Left renal pelvis (tissue), 4 donors: ENCODE measurements around the gene OGFOD3. TPM values are rescaled to one million over a fixed set of nuclear protein-coding genes. Genes with fewer than 3 reads are reported as not detected.

Source experiments
- DNase-seq, 4 donors: peaks; one replicate each; pipeline ENCODE4 v3.0.0-alpha.2; 2013; ENCODE audit warnings: low read depth in 4 of 4, low spot score in 3 of 4
- polyA plus RNA-seq, 4 donors: library from polyadenylated mRNA; unstranded; fragments of 120-200 nt; gene quantifications; one replicate each; pipeline ENCODE4 v1.2.1, GENCODE V29; 2013; ENCODE audit not compliant: insufficient read length in 4 of 4

Gene OGFOD3
- polyA plus RNA-seq, 4 donors, result 19.7 to 28.4 (median 25.0) TPM

- DNase-seq, result no peak
These were observed 29.5 kb upstream of the OGFOD3 start for GRCh38 chr17:82447876-82448275.

- no peak for DNase-seq
These were observed 28.3 kb upstream of the OGFOD3 start for GRCh38 chr17:82446649-82447048.

- DNase-seq, result no peak
These were observed 27.7 kb upstream of the OGFOD3 start for GRCh38 chr17:82446124-82446523.

GRCh38 chr17:82445542-82445941 is 27.2 kb upstream of the OGFOD3 start:
- DNase-seq, result no peak

- no peak for DNase-seq
These were observed 26.6 kb upstream of the OGFOD3 start for GRCh38 chr17:82444941-82445521.

DNA sequence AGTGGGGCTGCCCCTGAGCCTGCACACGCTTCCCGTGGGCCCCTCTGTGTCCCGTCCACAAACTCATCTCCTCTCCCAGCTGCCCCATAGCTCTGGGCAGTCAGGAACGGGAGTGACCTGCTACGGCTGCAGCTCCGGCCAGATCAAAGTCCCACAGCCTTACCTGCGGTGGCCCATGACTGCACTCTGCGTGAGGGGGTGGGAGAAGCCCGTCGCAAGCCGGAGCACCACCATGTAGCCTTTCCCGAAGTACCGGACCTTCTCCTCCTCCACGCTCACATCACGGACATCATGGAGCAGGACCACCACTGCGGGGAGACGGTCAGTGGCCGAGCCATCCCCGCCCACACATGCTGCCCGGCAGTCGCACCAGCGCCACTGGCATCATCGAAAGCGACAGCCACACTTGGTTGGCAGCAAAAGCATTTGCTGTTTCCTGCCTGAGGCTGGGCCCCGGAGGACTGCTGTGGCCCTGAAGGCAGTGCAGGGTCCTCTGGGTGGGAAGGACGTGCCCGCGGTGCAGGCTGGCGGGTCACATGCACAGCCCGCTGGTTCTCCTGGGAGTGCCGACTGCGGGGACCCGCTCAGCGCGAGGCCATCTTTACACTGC is 26.0 kb upstream of the OGFOD3 start:
- no peak for DNase-seq

GRCh38 chr17:82443465-82444283 is 25.3 kb upstream of the OGFOD3 start:
- no peak for DNase-seq

- DNase-seq, result no peak
These were observed 24.5 kb upstream of the OGFOD3 start for GRCh38 chr17:82442643-82443464.

DNA sequence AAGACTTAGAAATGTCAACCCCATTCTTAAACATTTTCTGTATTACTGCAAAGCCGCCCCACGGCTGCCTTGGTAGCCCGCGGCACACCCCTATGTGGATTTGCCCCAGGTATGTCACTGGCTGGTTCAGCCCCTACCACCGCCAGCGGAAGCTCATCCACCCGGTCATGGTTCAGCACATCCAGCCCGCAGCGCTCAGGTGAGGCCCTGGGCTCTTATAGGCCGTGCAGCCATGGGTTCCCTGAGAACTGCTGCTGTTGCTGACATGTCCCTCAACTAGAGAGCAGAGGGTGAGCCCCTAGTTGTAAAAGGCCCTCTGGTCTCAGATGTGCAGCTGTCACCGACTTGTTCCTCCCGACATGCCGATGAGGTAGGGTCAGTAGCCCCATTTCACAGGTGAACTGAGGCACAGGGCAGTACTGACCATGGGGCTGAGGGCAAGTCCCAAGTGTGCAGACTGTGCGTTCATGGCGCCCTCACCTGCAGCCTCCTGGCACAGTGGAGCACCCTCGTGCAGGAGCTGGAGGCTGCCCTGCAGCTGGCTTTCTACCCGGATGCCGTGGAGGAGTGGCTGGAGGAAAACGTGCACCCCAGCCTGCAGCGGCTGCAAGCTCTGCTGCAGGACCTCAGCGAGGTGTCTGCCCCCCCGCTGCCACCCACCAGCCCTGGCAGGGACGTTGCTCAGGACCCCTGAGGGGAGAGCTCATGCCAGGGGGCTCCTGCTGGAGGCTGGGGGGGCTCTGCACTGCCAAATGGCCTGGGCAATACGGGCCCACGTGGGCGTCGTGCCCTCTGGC is 23.5 kb upstream of the OGFOD3 start:
- no peak for DNase-seq

GRCh38 chr17:82440991-82441627 is 22.7 kb upstream of the OGFOD3 start:
- DNase-seq, result no peak

DNA sequence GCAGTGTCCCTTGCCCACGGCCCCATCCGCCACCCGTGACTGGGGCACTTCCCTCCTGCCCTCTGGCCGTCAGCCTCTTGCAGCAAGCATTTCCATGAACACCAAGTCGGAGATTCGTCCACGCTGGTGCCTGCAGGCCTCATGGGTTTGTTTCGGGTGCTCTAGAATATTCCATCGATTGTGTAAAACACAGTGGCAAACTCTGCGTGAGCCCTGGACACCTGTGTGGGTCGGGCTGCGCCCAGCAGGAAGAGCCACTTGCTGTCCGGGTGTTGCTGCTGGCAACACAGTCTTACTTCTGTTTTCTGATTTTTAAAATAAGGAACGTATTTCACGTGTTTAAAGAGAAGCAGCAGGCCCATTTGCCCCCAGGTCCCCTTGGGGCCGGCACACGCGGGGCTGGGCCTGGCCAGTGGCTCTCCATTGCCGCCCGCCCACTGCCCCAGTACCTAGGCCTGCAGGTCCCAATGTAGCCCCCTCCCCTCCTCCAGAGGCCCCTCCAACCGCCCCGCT is 22.1 kb upstream of the OGFOD3 start:
- DNase-seq, result no peak

DNA sequence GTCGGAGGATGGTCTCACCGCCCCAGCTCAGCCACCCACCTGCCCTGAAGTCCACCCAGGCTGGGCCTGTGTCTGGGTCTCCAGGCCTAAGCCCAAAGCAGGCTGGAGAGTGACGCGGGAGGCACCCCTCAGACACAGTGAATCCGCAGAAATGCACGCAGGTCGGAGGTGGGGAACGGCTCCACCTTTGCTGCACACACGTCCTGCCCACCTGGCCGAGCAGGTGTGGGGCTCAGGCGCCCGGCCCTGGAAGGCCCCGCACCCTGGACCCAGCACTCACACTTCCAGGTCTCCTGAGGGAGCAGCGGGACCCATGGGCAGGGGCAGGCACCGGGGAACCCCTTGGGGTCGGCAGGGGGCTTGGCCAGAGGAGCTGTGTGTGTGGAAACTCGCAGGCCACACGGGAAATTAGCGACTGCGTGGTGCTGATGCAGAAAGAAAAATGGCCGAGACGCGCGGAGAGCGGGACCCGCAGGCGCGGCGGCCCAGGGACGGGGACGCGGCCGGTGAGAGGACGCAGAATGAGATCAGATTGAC is 21.5 kb upstream of the OGFOD3 start:
- no peak for DNase-seq

DNA sequence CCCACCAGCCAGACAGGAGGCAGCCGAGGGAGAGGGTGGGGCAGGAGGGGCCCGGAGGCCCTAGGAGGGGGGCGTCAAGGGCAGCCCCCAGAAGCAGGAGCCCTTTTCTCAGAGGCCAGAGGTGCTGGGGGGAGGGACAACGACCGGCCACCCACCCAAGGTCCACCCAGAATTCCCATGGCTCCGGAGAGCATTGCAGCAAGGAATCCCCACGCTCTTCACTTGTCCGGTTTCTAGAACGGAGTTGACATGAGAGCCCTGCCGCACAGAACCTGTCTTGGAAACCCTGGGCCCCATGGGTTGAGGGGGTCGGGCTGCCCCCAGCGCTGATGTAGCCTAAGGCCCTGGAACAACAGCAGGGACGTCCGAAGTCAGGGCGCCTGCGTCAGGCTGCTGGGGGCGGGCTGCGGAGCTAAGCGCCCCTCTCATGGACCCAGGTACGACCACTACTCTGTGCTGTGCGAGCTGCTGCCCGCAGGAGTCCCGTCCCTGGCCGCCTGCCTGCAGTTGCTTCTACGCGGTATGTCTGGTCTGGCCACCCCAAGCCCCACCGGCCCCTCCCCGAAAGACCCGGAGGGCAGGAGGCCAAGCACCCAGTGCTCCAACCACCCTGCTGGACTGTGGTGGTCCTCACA is 20.9 kb upstream of the OGFOD3 start:
- DNase-seq, result no peak

- DNase-seq, result no peak
These were observed 20.2 kb upstream of the OGFOD3 start for GRCh38 chr17:82438401-82439193.

DNA sequence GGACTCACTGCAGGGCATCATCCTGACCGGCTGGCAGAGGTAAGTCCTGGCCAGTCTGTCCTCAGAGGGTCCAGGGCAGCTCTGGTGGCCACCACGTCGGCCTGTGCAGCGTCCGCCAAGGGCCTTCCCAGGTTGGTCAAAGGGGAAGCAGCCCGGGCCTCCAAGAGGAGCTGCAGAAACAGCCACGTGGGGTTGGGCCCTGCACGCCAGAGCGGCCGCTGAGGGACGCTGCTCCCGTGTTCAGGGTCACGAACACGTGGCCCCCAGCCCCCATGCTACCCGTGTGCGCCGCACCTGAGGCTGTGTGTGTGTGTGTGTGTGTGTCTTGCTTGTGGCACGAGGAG is 18.9 kb upstream of the OGFOD3 start:
- no peak for DNase-seq

DNA sequence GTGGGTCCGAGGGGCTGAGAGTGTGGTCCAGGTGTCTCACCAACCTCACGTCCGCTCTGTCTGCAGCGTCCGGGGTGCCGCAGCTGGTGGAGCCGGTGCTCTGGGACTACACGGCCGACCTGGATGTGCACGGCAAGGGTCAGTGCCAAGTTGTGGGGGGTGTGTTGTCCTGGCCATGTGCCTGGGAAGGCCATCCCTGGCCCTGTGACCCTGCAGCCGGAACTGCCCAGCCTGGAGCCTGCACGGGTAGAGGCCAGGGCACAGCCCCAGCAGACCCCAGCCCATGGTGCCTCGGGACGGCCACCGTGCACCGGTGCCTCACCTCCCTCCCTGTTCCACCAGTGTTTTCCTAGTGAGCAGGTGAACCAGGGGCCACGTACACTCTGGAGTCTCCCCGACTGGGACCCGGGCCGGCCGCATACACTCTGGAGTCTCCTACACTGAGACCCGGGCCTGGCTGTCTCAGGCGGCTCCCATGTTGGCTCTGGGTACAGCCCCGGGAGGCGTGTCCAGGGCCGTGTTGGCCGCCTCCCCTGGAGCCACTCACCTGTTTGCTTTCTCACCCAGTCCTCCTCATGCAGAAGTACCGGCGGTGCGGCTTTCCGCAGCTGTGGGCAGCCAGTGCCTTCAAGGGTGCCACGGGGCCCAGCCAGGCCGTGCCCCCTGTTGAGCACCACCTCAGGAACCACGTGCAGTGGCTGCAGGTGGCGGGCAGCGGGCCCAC is 18.4 kb upstream of the OGFOD3 start:
- no peak for DNase-seq
